Measurements from ENCODE around the gene PTPRK.

DNA sequence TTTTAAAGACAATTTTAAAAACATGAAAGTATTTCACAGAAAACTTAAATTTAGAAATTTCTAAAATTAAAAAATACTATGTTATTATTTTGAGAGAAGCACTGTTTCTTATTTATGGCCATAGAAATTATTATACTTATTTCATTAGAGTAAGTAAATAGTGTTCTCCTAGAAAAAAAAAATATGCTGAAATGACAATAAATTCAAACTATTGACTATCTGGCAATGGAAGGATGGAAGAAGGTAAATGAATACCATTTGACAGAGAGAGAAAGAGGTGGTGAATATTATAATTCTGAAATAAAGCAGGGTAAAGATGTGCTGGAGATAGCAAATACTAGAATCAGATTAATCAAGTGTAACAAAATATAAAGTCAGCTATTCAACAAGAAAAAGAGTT lies 294.8 kb downstream of the PTPRK start:
- no peak for TF ChIP-seq POLR2A (IDR thresholded peaks at IDR 0.05; ENCODE audit: low read length)
- no peak for TF ChIP-seq GATA1 (IDR thresholded peaks at IDR 0.05; ENCODE audit: low read depth, low read length)

All from erythroblast (primary cell).